GM21367 (cell line): Measurements from ENCODE around the gene VSTM2L.

Experiments
- ATAC-seq: cut with Tn5 transposase; IDR thresholded peaks from one replicate; pipeline ENCODE4 v1.9.1; 2021; ENCODE audit not compliant: unreplicated experiment

Gene VSTM2L

DNA sequence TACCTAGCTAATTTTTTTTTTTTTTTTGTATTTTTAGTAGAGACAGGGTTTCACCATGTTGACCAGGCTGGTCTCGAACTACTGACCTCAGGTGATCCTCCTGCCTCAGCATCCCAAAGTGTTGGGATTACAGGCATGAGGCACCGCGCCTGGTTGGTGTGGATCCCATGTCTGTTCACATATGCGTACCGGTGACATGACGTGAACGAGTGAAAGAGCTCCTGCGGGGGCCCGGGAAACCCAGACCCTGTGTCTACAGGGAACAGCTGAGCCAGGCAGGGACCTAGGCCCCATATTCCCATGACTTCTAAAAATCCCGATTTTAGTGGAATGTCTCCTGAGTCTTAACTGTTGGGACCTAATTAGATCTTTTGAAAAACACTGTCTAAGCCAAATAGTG is 33.1 kb downstream of the VSTM2L start:
- ATAC-seq, result no peak

DNA sequence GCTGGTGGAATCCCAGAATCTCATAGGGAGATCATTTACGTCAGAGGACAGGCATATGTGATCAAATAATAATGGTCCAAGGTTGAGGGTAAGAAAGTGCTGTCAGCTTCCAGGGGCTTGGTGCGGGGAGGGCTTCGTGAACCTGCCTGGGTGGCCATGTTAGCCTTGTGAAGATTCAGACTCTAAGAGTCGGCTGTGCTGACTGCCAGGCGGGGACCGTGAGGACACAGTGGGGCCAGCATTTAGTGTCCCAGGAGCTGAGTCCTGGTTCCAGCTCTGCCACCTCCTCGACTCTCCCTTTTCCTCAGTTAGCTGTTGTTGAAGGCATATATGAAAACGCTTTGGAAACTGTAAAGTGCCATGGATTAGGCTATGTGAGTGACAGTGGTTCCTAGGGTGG is 33.5 kb downstream of the VSTM2L start:
- ATAC-seq, result no peak

DNA sequence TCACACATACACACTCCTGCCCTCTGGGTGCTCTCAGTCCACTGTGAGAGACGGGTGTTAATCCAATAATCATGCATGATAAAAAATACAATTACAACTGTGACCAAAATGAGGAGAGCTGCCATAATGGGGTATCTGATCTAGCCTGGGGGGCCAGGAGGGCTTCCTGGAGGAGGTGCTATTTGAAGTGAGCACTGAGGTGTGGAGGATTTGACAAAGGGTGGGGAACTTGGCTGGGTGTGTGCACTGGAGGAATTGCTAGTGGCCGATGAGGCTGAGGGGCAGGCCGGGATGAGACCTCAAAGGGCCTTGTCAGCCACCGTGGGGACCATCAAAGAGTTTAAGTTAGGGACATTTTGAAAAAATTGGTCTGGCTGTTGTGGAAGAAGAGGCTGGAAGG is 34.8 kb downstream of the VSTM2L start:
- no peak for ATAC-seq

DNA sequence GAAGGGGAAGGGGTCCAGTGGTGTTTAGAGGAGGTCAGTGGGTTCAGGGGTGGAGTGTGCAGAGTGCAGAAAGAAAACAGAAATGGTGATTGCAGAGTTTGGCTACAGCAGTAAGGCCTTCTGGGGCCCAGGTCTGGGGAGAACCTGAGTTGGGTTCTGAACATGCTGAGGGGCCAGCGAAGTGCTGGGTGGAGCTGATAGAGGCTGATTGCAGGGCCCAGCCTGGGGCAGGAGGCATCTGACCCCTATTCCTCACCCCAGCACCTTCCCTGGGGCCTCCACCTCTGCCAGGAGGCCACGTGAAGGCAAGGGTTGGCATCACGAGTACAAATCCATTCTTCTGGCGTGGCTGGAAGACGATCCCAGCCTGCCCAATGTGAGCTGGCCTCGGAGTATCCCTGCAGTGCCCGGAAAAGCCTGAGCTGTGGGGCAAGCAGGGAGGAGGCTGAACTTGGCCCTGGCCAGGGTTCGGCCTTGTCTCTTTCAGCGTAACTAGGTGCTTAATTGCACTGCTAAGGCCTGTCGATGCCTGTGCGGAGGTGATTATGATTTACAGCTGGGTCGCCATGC is 35.3 kb downstream of the VSTM2L start:
- no peak for ATAC-seq

DNA sequence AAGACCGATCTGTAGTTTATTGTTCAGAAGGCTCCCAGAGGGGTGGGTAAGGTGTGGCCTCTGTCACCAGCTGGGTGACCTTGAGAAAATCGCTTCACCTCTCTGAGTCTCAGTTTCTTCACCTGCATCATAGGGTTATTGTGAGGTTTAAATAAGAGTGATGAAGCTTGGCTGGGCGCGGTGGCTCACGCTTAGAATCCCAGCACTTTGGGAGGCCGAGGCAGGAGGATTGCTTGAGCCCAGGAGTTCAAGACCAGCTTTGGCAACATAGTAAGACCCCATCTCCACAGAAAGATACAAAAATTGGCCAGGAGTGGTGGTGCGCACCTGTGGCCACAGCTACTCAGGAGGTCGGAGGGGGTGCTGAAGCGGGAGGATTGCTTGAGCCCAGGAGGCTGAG is 36.0 kb downstream of the VSTM2L start:
- ATAC-seq, result no peak

DNA sequence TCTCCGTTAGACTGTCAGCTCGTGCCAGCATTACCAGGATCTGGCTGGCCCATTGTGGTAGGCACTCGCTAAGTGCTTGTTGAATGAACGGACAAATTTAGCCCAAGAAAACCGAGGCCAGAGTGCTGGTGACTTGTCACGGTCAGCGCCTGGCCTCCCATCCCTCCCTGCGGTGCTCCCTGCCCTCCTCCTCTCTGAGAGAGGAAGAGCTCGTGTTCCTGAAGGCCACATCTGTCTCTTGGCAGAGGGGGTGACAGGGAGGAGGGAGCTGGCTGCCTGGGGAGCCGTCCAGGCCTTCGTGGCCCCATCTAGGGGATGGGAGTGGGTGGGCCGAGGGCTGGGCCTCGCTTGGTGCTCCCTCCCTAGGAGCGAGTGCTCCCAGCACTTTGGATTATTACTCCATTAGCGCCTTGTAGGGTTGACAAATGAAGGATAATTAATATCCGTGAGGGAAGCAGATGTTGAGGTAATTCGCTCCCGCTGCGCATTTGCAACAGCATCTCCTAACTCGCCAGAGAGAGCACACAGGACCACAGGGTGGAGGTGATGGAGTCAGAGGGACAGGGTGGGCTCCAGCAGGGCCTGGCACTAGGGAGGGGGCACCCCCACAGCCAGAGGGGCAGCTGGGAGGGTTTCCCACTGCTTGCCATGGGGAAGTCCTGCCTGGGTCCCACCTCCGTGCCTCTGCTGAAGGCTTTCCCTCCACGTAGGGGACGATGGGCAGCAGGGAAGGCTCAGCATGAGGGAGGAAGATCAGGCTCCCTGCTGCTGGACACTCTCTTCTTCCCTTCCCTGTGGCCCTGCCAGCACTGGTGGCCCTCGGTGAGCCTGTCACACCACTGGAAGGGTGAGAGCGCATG is 37.0 kb downstream of the VSTM2L start:
- ATAC-seq, result no peak

DNA sequence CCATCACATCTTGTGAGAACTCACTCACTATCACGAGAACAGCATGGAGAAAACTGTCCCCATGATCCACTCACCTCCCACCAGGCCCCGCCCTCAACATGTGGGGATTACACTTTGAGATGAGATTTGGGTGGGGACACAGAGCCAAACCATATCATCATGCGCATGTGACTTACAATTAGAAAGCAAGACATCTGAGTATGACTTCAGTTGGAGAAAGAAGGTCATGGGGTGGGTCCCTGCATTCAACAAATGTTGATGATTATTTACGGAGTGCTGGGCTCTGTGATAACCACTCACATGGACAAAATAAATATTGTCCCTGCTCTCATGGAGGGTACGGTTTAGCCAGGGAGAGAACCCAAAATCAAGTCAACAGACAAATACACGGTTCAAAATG is 37.9 kb downstream of the VSTM2L start:
- ATAC-seq, result no peak

DNA sequence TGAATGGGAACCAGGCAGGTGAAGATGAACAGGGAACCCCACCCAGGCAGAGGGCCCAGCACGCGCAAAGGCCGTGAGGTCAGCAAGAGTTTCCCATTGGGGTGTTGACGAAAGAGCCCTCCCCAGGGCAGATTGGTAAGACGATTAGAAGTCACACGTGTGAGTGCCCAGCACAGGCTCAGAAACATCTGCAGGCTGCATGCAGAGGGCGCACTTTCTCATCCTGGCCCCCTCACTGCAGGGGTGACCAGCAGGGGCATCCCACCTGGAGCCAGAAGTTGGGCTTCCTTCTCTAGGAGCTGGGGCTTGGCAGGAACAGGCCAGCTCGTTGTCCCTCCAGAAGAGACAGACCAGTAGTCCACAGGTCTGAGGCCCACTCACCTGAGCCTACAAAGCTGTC is 38.4 kb downstream of the VSTM2L start:
- no peak for ATAC-seq

DNA sequence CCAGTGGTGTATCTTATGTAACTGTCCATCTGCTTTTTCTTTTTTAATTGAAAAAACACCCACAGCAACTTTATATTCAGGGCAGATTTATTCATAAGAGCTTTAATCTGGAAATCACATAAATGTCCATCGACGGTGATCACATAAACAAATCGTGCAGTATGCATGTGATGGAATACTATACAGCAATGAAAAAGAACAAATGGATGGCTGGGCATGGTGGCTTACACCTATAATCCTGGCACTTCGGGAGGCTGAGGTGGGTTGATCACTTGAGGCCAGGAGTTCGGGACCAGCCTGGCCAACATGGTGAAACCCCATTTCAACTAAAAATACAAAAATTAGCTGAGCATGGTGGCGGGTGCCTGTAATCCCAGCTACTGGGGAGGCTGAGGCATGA is 39.1 kb downstream of the VSTM2L start:
- no peak for ATAC-seq

DNA sequence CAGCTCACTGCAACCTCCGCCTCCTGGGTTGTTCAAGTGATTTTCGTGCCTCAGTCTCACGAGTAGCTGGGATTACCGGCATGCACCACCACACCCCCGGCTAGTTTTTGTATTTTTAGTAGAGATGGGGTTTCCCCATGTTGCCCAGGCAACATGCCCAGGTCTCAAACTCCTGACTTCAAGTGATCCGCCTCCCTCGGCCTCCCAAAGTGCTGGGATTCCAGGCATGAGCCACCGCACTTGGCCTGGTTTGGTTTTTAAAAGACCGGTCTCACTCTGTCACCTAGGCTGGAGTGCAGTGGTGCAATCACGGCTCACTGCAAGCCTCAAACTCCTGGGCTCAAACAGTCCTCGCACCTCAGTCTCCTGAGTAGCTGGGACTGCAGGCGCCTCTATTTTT is 40.1 kb downstream of the VSTM2L start:
- no peak for ATAC-seq

DNA sequence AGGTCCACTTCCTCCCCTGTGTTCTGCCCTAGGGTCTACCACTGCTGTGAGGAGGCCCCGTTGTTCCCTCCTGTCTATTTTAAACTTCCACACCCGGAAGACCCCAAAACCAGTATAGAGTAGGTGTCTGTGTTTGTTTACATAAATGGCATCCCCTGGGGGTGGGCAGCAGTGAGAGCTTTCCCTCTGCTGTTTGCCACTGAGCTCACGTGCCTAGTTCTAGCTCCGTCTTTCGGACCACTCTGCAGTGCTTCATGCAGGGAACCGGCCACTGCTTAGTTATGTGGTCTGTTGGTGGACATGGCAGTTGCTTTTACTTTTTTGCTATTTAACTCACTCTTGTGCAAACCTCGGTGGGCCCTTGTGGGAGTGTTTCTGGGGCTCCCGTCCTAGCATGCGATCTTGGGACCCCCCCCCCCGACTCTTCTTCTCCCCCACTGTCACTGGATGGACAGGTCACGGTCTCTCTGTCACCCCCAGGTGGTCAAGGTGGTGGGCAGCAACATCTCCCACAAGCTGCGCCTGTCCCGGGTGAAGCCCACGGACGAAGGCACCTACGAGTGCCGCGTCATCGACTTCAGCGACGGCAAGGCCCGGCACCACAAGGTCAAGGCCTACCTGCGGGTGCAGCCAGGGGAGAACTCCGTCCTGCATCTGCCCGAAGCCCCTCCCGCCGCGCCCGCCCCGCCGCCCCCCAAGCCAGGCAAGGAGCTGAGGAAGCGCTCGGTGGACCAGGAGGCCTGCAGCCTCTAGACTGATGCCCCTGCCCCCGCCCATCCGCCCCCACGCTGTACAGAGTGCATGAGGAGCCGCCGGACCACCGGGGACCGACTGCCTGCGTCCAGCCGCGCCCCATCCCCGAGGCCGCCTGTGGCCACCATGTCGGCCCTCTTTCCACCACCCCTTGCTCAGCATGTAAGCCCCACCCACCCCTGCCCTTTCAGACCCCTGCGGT is 40.9 kb downstream of the VSTM2L start:
- ATAC-seq, result no peak

DNA sequence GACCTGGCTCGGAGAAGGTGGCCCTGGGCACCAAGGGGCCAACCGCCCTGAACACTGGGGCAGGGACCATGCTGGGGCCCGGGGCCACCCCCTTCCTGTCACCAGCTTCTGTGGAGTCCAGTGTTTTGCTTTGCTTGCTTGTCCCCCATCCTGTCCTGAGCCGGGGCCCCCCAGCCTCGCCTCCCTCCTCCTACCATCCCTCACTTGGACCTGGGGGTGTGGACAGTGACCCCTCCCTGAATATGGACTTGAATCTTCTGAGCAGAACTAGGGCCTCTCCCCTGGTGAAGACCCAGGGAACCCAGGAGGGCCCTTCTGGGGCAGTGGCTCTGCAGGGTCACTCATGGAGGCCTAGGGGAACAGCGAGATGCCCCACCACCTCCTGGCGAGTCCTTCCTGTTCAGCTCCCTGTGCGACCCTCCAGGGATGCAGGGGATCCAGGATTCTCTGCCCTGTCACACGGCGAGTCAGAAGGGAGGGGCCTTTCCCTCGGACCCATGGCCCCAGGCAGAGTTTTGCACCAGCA is 41.6 kb downstream of the VSTM2L start:
- no peak for ATAC-seq

DNA sequence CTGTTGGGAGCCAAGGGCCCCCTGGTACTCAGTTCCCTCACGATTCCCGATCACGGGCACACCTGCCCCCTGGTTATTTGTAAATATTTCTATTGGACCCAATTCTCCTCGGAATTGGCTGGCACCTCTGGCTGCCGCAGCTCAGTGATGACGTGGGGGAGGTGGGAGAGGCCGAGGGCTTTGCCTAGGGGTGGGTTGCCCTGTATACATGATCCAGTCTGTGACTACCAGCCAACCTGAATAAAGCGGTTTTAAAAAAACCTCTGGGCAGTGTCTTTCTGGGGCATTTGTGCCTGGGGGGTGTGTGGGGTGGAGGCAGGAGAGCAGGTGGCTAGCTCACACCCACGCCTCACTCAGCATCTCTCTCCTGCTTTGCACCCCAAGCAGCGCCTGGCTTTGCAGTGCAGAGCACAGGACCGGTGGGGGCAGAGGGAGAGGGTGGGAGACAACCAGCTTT is 42.2 kb downstream of the VSTM2L start:
- ATAC-seq, result no peak

DNA sequence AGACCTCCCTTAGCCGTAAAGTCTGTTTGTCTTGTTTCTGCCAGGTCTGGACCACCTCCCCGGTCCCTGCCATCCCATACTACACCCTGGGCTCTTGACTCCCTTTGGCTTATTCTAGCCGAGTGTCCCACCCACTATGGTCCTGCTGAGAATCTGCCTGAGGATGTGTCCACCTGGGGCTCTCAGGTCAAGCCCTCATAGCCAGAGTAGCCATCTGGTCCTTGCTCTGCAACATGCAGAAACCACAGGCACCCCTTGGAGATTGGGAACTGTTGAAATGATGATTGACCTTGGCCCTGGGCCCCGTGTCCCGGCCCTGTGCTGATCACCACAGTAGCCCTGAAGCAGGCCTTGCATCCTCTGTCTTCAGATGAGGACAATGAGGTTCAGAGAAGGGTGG is 44.0 kb downstream of the VSTM2L start:
- no peak for ATAC-seq

DNA sequence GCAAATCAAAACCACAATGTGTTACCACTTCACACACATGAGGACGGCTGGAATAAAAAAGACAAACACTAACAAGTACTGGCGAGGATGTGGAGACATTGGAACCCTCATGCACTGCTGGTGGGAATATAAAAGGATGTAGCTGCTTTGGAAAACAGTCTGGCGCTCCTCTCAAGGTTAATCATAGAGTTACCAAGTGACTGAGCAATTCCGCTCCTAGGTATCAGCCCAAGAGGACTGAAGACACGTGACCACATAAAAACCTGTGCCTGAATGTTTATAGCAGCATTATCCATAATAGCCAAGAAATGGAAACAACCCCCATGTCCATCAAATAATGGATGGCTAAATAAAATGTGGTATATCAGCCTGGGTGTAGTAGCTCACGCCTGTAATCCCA is 45.0 kb downstream of the VSTM2L start:
- no peak for ATAC-seq

DNA sequence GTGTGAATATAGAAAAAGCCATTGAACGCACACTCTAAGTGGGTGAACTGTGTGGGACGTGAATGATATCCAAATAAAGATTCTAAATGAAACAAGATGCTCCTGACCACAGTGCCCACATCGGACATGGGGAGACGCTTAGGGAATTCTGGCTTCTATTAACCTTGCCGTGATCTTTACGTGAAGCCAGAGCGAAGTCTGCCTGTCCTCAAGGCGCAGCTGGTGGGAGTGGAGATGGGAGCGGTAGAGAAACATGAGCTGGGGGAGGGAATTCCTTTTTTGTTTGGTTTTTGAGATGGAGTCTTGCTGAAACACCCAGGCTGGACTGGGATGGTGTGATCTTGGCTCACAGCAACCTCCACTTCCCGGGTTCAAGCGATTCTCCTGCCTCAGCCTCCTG is 46.0 kb downstream of the VSTM2L start:
- ATAC-seq, result no peak

DNA sequence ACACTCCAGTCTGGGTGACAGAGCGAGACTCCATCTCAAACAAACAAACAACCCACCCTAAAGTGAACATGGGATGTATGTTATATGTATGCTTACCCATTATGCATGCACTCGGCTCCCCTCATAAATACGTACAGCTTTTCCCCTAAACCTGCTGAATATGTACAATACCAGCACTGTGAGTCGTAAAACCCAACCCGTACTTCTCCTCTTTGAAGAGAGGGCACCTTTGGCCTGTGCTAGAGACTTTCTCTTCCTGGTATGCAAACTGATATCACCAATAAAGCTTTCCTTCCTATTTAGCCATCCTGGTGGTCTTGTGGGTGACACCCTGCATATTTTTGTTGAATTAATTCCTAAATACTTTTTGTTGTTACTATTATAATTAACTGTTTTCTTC is 51.3 kb downstream of the VSTM2L start:
- ATAC-seq, result no peak

DNA sequence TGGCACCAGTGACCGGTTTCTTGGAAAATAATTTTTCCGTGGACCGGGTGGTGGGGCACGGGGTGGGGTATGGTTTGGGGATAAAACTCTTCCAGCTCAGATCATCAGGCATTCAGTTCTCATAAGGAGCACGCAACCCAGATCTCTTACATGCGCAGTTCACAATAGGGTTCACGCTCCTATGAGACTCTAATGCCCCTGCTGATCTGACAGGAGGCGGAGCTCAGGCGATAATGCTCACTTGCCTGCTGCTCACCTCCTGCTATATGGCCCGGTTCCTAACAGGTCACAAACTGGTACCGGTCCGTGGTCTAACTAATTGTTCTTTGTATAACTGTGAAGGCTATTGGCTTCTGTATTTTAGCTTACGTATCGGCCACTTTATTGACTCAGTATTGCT is 51.7 kb downstream of the VSTM2L start:
- no peak for ATAC-seq

DNA sequence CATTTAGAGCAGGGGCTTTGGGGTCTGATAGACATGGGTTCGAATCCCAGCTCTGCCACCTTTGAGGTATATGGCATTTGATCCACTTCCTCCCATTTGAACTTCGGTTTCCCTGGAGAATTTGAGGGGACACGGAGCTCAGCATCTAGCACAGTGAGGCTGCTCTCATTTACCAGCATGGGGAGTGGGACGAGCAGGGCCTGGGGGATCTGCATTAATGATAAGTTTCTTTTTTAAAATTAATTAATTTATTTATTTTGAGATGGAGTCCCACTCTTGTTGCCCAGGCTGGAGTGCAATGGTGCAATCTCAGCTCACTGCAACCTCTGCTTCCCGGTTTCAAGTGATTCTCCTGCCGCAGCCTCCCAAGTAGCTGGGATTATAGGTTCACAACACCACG is 52.6 kb downstream of the VSTM2L start:
- no peak for ATAC-seq

DNA sequence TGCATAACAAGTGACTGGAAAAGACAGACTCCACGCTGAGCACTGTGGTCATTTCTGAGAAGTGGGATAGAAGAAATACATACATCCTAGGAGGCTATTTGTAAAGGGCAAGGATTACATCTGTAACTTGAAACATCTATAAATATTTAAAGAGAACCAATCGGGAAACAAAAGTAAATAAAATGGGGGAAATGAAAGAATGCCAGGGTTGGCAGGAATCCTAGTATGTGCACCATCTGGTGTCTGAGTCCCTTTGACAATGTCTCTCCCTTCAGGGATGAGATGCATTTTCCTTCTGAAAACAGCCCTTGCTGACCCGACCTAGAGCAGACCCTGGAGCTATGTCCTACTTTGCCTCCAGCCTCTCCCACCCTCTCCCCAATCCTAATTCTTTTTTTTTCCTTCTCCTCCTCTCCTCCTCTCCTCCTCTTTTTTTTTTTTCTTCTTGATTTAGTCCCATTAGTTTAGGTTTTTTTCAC is 53.2 kb downstream of the VSTM2L start:
- ATAC-seq, result no peak

DNA sequence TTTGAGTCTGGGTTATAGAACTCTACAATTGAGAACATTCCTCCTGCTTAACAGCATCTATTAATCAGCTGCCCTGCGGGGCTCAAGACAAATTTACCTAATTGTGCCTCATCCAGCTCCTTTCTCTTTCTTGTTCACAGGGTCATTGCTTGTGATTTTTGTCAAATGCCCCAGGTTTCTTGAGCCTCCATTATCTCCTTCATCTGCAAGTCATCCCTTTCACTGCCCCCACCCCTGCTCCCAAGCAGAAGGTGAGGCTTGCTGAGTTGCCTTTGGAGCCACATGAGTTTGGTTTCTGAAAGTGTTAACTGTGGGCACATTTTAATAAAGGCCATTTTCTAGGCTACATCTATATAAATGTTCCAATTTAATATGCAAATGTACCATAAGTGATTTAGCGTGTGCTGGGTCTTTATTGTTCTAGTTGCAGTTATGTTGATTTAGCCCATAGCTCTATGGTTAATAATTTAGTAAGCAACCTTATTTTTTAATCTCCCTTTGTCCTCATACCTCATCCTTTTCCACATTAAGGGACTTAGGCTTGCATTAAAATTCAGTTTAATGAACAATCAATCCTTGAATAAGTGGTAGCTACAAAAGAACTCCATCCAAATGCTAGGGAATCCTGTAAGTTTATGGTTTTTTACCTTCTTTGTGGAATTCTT is 56.1 kb downstream of the VSTM2L start:
- no peak for ATAC-seq
